OCI-LY1 (cell line): Measurements from ENCODE around the gene NIBAN1.

Source experiments
- H2AFZ ChIP-seq: fragments of 200-600 bp; sonication (generic), shearing (Covaris generic); 2 replicates; pipeline ENCODE4 v1.6.0; 2014; ENCODE audit warnings: antibody characterized with exemption, mild to moderate bottlenecking, low read length
- H3F3A ChIP-seq: fragments of 200-600 bp; sonication (generic), shearing (Covaris generic); 2 replicates; pipeline ENCODE4 v1.6.0; 2014; ENCODE audit warnings: mild to moderate bottlenecking, antibody characterized with exemption, low read length, moderate library complexity; ENCODE audit not compliant: insufficient read depth
- H3K27ac ChIP-seq: fragments of 200-600 bp; sonication (generic); 2 replicates; pipeline ENCODE4 v1.5.1; 2014; ENCODE audit warnings: low read length, mixed run types, mild to moderate bottlenecking, low read depth; ENCODE audit not compliant: poor library complexity, severe bottlenecking
- H3K27me3 ChIP-seq: fragments of 200-600 bp; sonication (generic); 2 replicates; pipeline ENCODE4 v1.6.0; 2014; ENCODE audit warnings: antibody characterized with exemption, mild to moderate bottlenecking, low read length, moderate library complexity; ENCODE audit not compliant: insufficient read depth
- H3K36me3 ChIP-seq: fragments of 200-600 bp; sonication (generic); 2 replicates; pipeline ENCODE4 v1.6.1; 2014; ENCODE audit warnings: mild to moderate bottlenecking, antibody characterized with exemption, low read length, moderate library complexity, mixed read lengths; ENCODE audit not compliant: insufficient read depth
- H3K4me1 ChIP-seq: fragments of 200-600 bp; sonication (generic); 2 replicates; pipeline ENCODE4 v1.5.1; 2014; ENCODE audit warnings: mild to moderate bottlenecking, low read length, moderate library complexity; ENCODE audit not compliant: insufficient read depth, severe bottlenecking
- H3K4me2 ChIP-seq: fragments of 200-600 bp; sonication (generic), shearing (Covaris generic); 2 replicates; pipeline ENCODE4 v1.6.1; 2014; ENCODE audit warnings: low read length
- H3K4me3 ChIP-seq: fragments of 200-600 bp; sonication (generic); 2 replicates; pipeline ENCODE4 v1.5.1; 2014; ENCODE audit warnings: low read length, low read depth, mild to moderate bottlenecking, mixed read lengths; ENCODE audit not compliant: poor library complexity, severe bottlenecking
- H3K79me2 ChIP-seq: fragments of 200-600 bp; shearing (Covaris generic); 2 replicates; pipeline ENCODE4 v1.6.1; 2016; ENCODE audit warnings: mixed run types, low read length, mixed read lengths; ENCODE audit not compliant: insufficient read depth
- H3K9ac ChIP-seq: fragments of 200-600 bp; sonication (generic), shearing (Covaris generic); 2 replicates; pipeline ENCODE4 v1.6.1; 2014; ENCODE audit warnings: mild to moderate bottlenecking, low read length, mixed read lengths
- H3K9me2 ChIP-seq: fragments of 200-600 bp; sonication (generic), shearing (Covaris generic); 2 replicates; pipeline ENCODE4 v1.6.1; 2014; ENCODE audit warnings: low read depth, mild to moderate bottlenecking, low read length, mixed read lengths
- H3K9me3 ChIP-seq: fragments of 200-600 bp; shearing (Covaris generic); 2 replicates; pipeline ENCODE4 v1.6.1; 2014; ENCODE audit warnings: low read length, mixed read lengths
- H4K20me1 ChIP-seq: fragments of 200-600 bp; sonication (generic), shearing (Covaris generic); 2 replicates; pipeline ENCODE4 v1.6.0; 2016; ENCODE audit warnings: mild to moderate bottlenecking, low read length; ENCODE audit not compliant: insufficient read depth
- CTCF ChIP-seq: fragments of 200-600 bp; sonication (generic), shearing (Covaris generic); IDR thresholded peaks from 2 replicates; pipeline ENCODE4 v1.5.1; 2017; ENCODE audit warnings: mild to moderate bottlenecking, antibody characterized with exemption, low read length, moderate library complexity, mixed read lengths
- EZH2 ChIP-seq: fragments of 200-600 bp; sonication (generic), shearing (Covaris generic); IDR thresholded peaks from 2 replicates; pipeline ENCODE4 v1.8.0; 2017; ENCODE audit warnings: borderline replicate concordance, mixed run types, mild to moderate bottlenecking, antibody characterized with exemption, low read length, moderate library complexity, mixed read lengths

Gene NIBAN1

GRCh38 chr1:184988506-184988905 lies 14.2 kb upstream of the NIBAN1 start:
- no peaks in the 10 kb centered on the region for H3K36me3 ChIP-seq
- no peak overlapping the region for H3K9ac ChIP-seq
- no peak overlapping the region for H3K4me2 ChIP-seq
- no peaks in the 10 kb centered on the region for H3K9me3 ChIP-seq
- no peaks in the 10 kb centered on the region for H4K20me1 ChIP-seq
- no peaks in the 10 kb centered on the region for H3K27me3 ChIP-seq
- H2AFZ ChIP-seq: no peak overlapping the region
- H3K79me2 ChIP-seq: no peaks in the 10 kb centered on the region
- no peaks in the 10 kb centered on the region for H3F3A ChIP-seq
- TF ChIP-seq EZH2 (no peak), CTCF (no peak)
- no peaks in the 10 kb centered on the region for H3K9me2 ChIP-seq
- H3K4me1 ChIP-seq: no peaks in the 10 kb centered on the region
- H3K27ac ChIP-seq: no peak overlapping the region
- H3K4me3 ChIP-seq: no peak overlapping the region

DNA sequence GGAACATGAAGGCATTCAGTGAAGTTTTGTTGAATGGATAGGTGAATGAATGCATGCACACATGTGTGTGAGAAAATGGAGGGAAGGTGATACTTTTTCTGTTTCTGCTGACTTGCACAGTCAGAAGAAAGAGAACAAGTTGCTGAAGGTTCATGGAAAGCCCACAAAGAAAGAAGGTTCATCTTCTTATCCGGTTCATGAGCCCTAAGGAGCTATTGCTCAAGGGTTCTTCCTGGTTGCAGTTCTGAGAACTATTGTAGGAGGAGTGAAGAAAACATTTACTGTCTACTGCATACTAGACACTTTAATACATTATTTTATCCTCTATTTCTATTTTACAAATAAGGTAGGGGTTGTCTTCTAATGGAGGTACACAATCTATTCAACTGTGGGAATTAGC lies 13.4 kb upstream of the NIBAN1 start:
- no peaks in the 10 kb centered on the region for H3K36me3 ChIP-seq
- H3K27me3 ChIP-seq: no peaks in the 10 kb centered on the region
- TF ChIP-seq EZH2: no peak
- TF ChIP-seq CTCF: no peak
- H3K4me1 ChIP-seq: no peaks in the 10 kb centered on the region
- H3K9me2 ChIP-seq: no peaks in the 10 kb centered on the region
- no peak overlapping the region for H2AFZ ChIP-seq
- H4K20me1 ChIP-seq: no peaks in the 10 kb centered on the region
- no peak overlapping the region for H3K4me2 ChIP-seq
- H3K4me3 ChIP-seq: no peak overlapping the region
- H3F3A ChIP-seq: no peaks in the 10 kb centered on the region
- H3K9me3 ChIP-seq: no peaks in the 10 kb centered on the region
- H3K27ac ChIP-seq: no peak overlapping the region
- H3K79me2 ChIP-seq: no peaks in the 10 kb centered on the region
- H3K9ac ChIP-seq: no peak overlapping the region

DNA sequence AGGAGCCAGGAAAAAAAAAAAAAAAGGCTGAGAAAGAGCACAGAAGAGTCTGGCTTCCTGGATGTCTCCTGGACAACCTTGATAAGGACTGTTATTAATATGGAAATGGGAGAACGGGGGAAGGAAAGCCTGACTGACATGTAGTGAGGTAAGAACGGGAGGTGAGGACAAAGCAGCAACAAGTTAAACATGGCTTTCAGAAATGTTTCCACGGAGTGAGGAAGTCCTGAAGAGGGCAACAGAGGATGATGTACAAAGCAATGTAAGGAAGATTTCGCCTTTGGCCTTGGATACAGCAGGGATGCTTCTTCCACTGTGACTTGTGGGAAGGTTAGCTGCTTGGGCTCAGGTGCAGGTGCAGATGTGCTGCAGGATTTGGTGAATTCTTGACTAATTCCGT lies 11.9 kb upstream of the NIBAN1 start:
- Histone ChIP-seq H3K27ac (no peak overlapping the region), H3K36me3 (no peaks in the 10 kb centered on the region), H3K9ac (no peak overlapping the region), H4K20me1 (no peaks in the 10 kb centered on the region), H2AFZ (no peak overlapping the region), H3K9me2 (no peaks in the 10 kb centered on the region), H3K4me3 (no peak overlapping the region), H3F3A (no peaks in the 10 kb centered on the region), H3K79me2 (no peaks in the 10 kb centered on the region), H3K27me3 (no peaks in the 10 kb centered on the region), H3K4me1 (no peaks in the 10 kb centered on the region), H3K9me3 (no peaks in the 10 kb centered on the region), H3K4me2 (no peak overlapping the region)
- TF ChIP-seq EZH2 (no peak), CTCF (no peak)
